GM10248 (cell line): ENCODE results near the gene ELK3.

ENCODE experiments used
- CTCF ChIA-PET: fragments of 300-600 bp; sonication (Branson Sonifier 250); formaldehyde crosslinking; extraction: SDS; loops from one replicate; lab custom pipeline; 2021; ENCODE audit warnings: antibody characterized with exemption; lab: Yijun Ruan, JAX
- POLR2A ChIA-PET: fragments of 350-650 bp; sonication (Branson Sonifier 250); formaldehyde crosslinking; extraction: SDS; loops from one replicate; lab custom pipeline; 2020; ENCODE audit warnings: antibody characterized with exemption; lab: Yijun Ruan, JAX
- DNase-seq: peaks from one replicate; pipeline ENCODE4 v3.0.0; 2012; ENCODE audit errors: extremely low spot score
- CTCF ChIP-seq: IDR thresholded peaks from 2 replicates; pipeline ENCODE4 v1.5.1; 2012; ENCODE audit warnings: mild to moderate bottlenecking, low read depth; ENCODE audit errors: extremely low read depth, missing control alignments, control extremely low read depth

The ELK3 gene

DNA sequence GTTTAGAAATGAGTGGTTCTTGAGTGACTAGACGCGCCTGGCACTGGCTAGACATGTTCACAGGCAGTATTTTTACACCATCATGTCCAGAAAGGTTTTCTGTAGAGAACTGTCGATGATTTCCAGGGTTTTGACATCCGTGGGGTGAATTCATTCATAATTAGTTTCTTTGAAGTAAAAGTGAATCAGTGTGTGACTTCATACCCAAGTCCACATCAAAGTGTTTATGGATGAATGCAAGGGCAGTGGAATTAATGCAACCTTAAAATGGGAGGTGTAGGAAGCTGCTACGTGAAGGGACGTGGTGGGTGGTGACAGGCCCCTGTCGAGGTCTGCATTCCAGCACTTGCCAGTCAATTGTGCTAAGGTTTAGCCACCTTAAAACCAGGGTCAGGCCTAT lies 38.4 kb upstream of the ELK3 start:
- no peak for DNase-seq
- ChIA-PET CTCF (interaction anchor here (1.3 kb wide), 1 partner anchor 9 kb away, joined by 3 read pairs; no protein-coding TSS in a partner anchor), POLR2A (no interaction called here)
- no peak for TF ChIP-seq CTCF

GRCh38 chr12:96156211-96156610 lies 38.0 kb upstream of the ELK3 start:
- TF ChIP-seq CTCF: no peak
- ChIA-PET POLR2A (no interaction called here), CTCF (interaction anchor here (1.3 kb wide), 1 partner anchor 10 kb away, joined by 3 read pairs; no protein-coding TSS in a partner anchor)
- no peak for DNase-seq

GRCh38 chr12:96157427-96157826 lies 36.7 kb upstream of the ELK3 start:
- DNase-seq: no peak
- TF ChIP-seq CTCF: no peak
- CTCF ChIA-PET: interaction anchor here (0.8 kb wide), 2 partner anchors 9 to 11 kb away, joined by 3 read pairs; no protein-coding TSS in a partner anchor
- POLR2A ChIA-PET: interaction anchor here (0.7 kb wide), 1 partner anchor 1491 kb away, joined by 9 read pairs; no protein-coding TSS in a partner anchor

DNA sequence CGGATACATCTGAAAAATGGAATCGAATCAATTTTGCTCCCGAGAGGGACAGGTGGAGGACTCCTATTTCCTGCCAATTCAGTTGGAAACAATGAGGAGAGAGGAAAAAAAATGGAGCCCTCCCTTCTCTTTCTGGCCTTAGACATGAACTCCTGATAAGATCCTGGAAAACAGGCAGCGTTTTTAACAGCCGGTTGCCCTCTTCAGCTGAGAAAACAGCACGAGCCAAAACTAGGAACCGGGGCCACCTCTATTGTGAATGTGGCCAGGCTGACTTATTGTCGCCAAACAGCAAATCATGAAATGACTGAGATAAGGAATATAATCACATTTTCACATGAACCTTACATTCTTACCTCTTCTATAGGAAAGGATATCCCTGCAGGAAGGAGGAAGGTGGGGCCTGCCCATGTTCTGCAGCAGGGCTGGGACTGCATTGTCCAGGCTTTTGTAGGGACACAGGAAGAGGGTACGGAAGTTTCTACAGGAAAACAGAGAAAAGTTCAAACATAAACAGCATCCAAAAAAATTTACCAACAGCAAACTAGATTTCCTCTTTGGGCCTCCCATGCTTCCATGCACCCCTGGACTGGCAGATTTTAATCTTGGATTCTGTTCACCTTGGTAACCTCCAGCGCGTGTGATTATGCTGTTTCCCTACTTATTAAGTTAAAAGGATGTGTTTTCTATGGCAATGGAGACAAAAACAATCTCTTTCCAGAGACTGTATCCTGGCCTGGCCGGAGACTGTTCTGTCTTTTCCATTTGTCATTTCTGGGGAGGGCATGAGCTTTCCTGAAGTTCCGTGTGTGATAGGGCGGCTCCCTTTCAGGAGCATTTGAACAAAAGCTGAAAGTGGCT lies 29.0 kb upstream of the ELK3 start:
- no peak for DNase-seq
- CTCF ChIA-PET: interaction anchor here (1.6 kb wide), 1 partner anchor 24 kb away, joined by 4 read pairs; no protein-coding TSS in a partner anchor
- POLR2A ChIA-PET: no interaction called here

GRCh38 chr12:96166765-96167164 lies 27.4 kb upstream of the ELK3 start:
- no peak for DNase-seq
- CTCF ChIA-PET: interaction anchor here (1.5 to 1.6 kb wide), 2 partner anchors 10 to 25 kb away, joined by 3 to 4 read pairs; no protein-coding TSS in a partner anchor
- POLR2A ChIA-PET: no interaction called here
- no peak for TF ChIP-seq CTCF

More for the DNA sequence above, 29.0 kb upstream of the ELK3 start:
- no peak for TF ChIP-seq CTCF

GRCh38 chr12:96167492-96167891 lies 26.7 kb upstream of the ELK3 start:
- CTCF ChIA-PET: no interaction called here
- POLR2A ChIA-PET: no interaction called here
- no peak for TF ChIP-seq CTCF
- no peak for DNase-seq
